IMR-90 (cell line): ENCODE data around the gene LTC4S. TPM values are rescaled to one million over a fixed set of nuclear protein-coding genes. Genes with fewer than 3 reads are reported as not detected.

Experiments
- ATAC-seq: fragments of 200-7000 bp; cut with Tn5 transposase; 2 replicates; pipeline ENCODE4 v1.9.1; 2020; ENCODE audit warnings: low read depth, mild to moderate bottlenecking, moderate library complexity
- BruUV-seq: library from RNA; stranded (reverse); fragments of 400-500 nt; replicated peaks from 2 replicates; lab custom pipeline; 2021; lab: Mats Ljungman, UMichigan
- CTCF ChIA-PET: fragments of 300-600 bp; formaldehyde crosslinking; extraction: SDS; loops from one replicate; lab custom pipeline; 2021; ENCODE audit warnings: antibody characterized with exemption; lab: Yijun Ruan, JAX
- POLR2A ChIA-PET: fragments of 300-600 bp; sonication (Branson Sonifier 250); formaldehyde crosslinking; loops from one replicate; lab custom pipeline; 2022; ENCODE audit warnings: antibody characterized with exemption; ENCODE audit not compliant: unreplicated experiment; lab: Charles Lee
- DNase-seq: peaks from one replicate; pipeline ENCODE4 v3.0.0; 2013
- H2AFZ ChIP-seq: replicated peaks from 2 replicates; pipeline ENCODE3; 2013; ENCODE audit warnings: low read length, mild to moderate bottlenecking; ENCODE audit not compliant: poor library complexity
- H2AK5ac ChIP-seq: 2 replicates; pipeline ENCODE4 v1.6.1; 2013; ENCODE audit warnings: low read depth, low read length, inconsistent platforms
- H2AK9ac ChIP-seq: replicated peaks from 2 replicates; pipeline ENCODE3; 2013; ENCODE audit warnings: mild to moderate bottlenecking, low read depth, low read length, moderate library complexity; ENCODE audit not compliant: poor library complexity
- H2BK120ac ChIP-seq: 2 replicates; pipeline ENCODE4 v1.6.1; 2013; ENCODE audit warnings: low read depth, low read length, inconsistent platforms
- H2BK15ac ChIP-seq: 3 replicates; pipeline ENCODE4 v1.6.1; 2013; ENCODE audit warnings: low read depth, low read length, inconsistent platforms
- H2BK20ac ChIP-seq: 2 replicates; pipeline ENCODE4 v1.6.1; 2013; ENCODE audit warnings: low read depth, mild to moderate bottlenecking, inconsistent platforms, low read length, moderate library complexity
- H2BK5ac ChIP-seq: 2 replicates; pipeline ENCODE4 v1.6.1; 2013; ENCODE audit warnings: mild to moderate bottlenecking, low read depth, low read length, inconsistent platforms; ENCODE audit not compliant: poor library complexity, severe bottlenecking
- H3K14ac ChIP-seq: replicated peaks from 2 replicates; pipeline ENCODE4 v1.6.1; 2013; ENCODE audit warnings: low read depth, low read length, inconsistent platforms
- H3K18ac ChIP-seq: 2 replicates; pipeline ENCODE4 v1.6.1; 2013; ENCODE audit warnings: low read depth, low read length, control low read depth
- H3K23ac ChIP-seq: 2 replicates; pipeline ENCODE4 v1.6.1; 2013; ENCODE audit warnings: low read depth, low read length, inconsistent platforms
- H3K27ac ChIP-seq: 2 replicates; pipeline ENCODE4 v1.5.1; 2013; ENCODE audit warnings: mild to moderate bottlenecking, control low read depth, low read length; ENCODE audit not compliant: insufficient read depth
- H3K27me3 ChIP-seq: 2 replicates; pipeline ENCODE4 v1.6.1; 2013; ENCODE audit warnings: low read length; ENCODE audit not compliant: control insufficient read depth, insufficient read depth
- H3K36me3 ChIP-seq: 2 replicates; pipeline ENCODE4 v1.6.1; 2013; ENCODE audit warnings: low read length, mixed read lengths; ENCODE audit not compliant: control insufficient read depth, insufficient read depth
- H3K4ac ChIP-seq: 2 replicates; pipeline ENCODE4 v1.6.1; 2013; ENCODE audit warnings: low read depth, low read length, inconsistent platforms
- H3K4me1 ChIP-seq: 2 replicates; pipeline ENCODE4 v1.6.1; 2013; ENCODE audit warnings: low read length, mixed read lengths; ENCODE audit not compliant: control insufficient read depth, insufficient read depth
- H3K4me2 ChIP-seq: 2 replicates; pipeline ENCODE4 v1.6.1; 2013; ENCODE audit warnings: low read depth, mild to moderate bottlenecking, control low read depth, low read length, moderate library complexity
- H3K4me3 ChIP-seq: 2 replicates; pipeline ENCODE4 v1.5.1; 2013; ENCODE audit warnings: low read depth, mild to moderate bottlenecking, control low read depth, low read length, moderate library complexity; ENCODE audit not compliant: insufficient read depth
- H3K56ac ChIP-seq: 2 replicates; pipeline ENCODE4 v1.6.1; 2013; ENCODE audit warnings: low read length, inconsistent platforms; ENCODE audit not compliant: insufficient read depth; ENCODE audit errors: extremely low read depth
- H3K79me1 ChIP-seq, 2 experiments: 2 replicates each; pipeline ENCODE4 v1.6.1; 2013; ENCODE audit warnings: low read length in 2 of 2, inconsistent platforms in 1 of 2, low read depth in 1 of 2
- H3K9ac ChIP-seq: 2 replicates; pipeline ENCODE4 v1.6.1; 2013; ENCODE audit warnings: low read depth, low read length, control low read depth
- H3K9me1 ChIP-seq: 2 replicates; pipeline ENCODE4 v1.6.1; 2013; ENCODE audit warnings: low read length, inconsistent platforms; ENCODE audit not compliant: insufficient read depth
- H3K9me3 ChIP-seq: 2 replicates; pipeline ENCODE4 v1.6.1; 2013; ENCODE audit warnings: low read length; ENCODE audit not compliant: control insufficient read depth, insufficient read depth
- H4K20me1 ChIP-seq: 2 replicates; pipeline ENCODE4 v1.6.1; 2013; ENCODE audit warnings: low read length, inconsistent platforms; ENCODE audit not compliant: insufficient read depth
- H4K5ac ChIP-seq: 2 replicates; pipeline ENCODE4 v1.6.1; 2013; ENCODE audit warnings: mild to moderate bottlenecking, low read depth, low read length, control low read depth
- H4K8ac ChIP-seq, 2 experiments: 2 replicates each; pipeline ENCODE4 v1.6.1; 2013; ENCODE audit warnings: low read depth in 2 of 2, low read length in 2 of 2, control low read depth in 1 of 2, inconsistent platforms in 1 of 2
- H4K91ac ChIP-seq: 2 replicates; pipeline ENCODE4 v1.6.1; 2013; ENCODE audit warnings: low read depth, low read length, inconsistent platforms; ENCODE audit not compliant: insufficient read depth
- BHLHE40 ChIP-seq: fragments of 150-350 bp; IDR thresholded peaks from 2 replicates; pipeline ENCODE4 v1.6.1; 2016; ENCODE audit warnings: mild to moderate bottlenecking, low read depth, low read length
- CHD1 ChIP-seq: IDR thresholded peaks from 2 replicates; pipeline ENCODE4 v1.6.1; 2012; ENCODE audit warnings: low read depth, low read length, improper control_type of control experiment
- CTCF ChIP-seq: conservative IDR thresholded peaks from 2 replicates; pipeline ENCODE4 v1.5.1; 2012; ENCODE audit warnings: mild to moderate bottlenecking, low read depth, low read length, improper control_type of control experiment
- FOS ChIP-seq: fragments of 150-350 bp; IDR thresholded peaks from 2 replicates; pipeline ENCODE4 v1.6.1; 2016; ENCODE audit warnings: low read depth, low read length
- MAFK ChIP-seq: IDR thresholded peaks from 2 replicates; pipeline ENCODE4 v1.6.1; 2012; ENCODE audit warnings: low read depth, low read length, improper control_type of control experiment
- MAZ ChIP-seq: IDR thresholded peaks from 2 replicates; pipeline ENCODE4 v1.6.1; 2012; ENCODE audit warnings: low read depth, mild to moderate bottlenecking, low read length, improper control_type of control experiment, moderate library complexity, borderline replicate concordance
- MXI1 ChIP-seq: IDR thresholded peaks from 2 replicates; pipeline ENCODE4 v1.6.1; 2012; ENCODE audit warnings: low read depth, mild to moderate bottlenecking, low read length, moderate library complexity, borderline replicate concordance
- NFE2L2 ChIP-seq: fragments of 150-350 bp; IDR thresholded peaks from 2 replicates; pipeline ENCODE4 v1.6.1; 2016; ENCODE audit warnings: low read depth, mild to moderate bottlenecking, low read length
- RAD21 ChIP-seq: IDR thresholded peaks from 2 replicates; pipeline ENCODE4 v1.6.1; 2012; ENCODE audit warnings: low read length, improper control_type of control experiment
- RCOR1 ChIP-seq: IDR thresholded peaks from 2 replicates; pipeline ENCODE4 v1.6.1; 2012; ENCODE audit warnings: mild to moderate bottlenecking, low read length, improper control_type of control experiment; ENCODE audit not compliant: insufficient replicate concordance
- WGBS, 2 experiments: methylation state at CpG; one replicate each; pipeline versions ENCODE4 v1.1.5 to v1.1.7; 2013; ENCODE audit warnings: missing lambda C conversion rate in 2 of 2; ENCODE audit not compliant: insufficient read length in 1 of 2; ENCODE audit errors: extremely low coverage in 2 of 2; 5-methylcytosine and 5-hydroxymethylcytosine counted together
- dilution Hi-C: fragments of 300-500 bp; cut with HindIII; formaldehyde crosslinking; loops from one replicate; pipeline ENCODE4 v1.14.3; 2018; ENCODE audit warnings: low sequenced_read_pairs; ENCODE audit not compliant: unreplicated experiment
- in situ Hi-C: fragments of 300-500 bp; cut with MboI; formaldehyde crosslinking; loops from 3 replicates; pipeline ENCODE4 v1.14.3; 2019; ENCODE audit warnings: low sequenced_read_pairs, inconsistent platforms, mixed read lengths
- intact Hi-C: fragments of 100-400 bp; cut with micrococcal nuclease; formaldehyde crosslinking; loops from 2 replicates; pipeline ENCODE4 v1.10.0; 2022
- polyA plus RNA-seq, 3 experiments: library from polyadenylated mRNA; depleted of rRNA; stranded (reverse); fragments of >200 nt; gene quantifications; 2 replicates each; pipeline ENCODE4 v1.2.3, GENCODE V29; 2012; ENCODE audit warnings: low replicate concordance in 1 of 3
- total RNA-seq: library from RNA; depleted of rRNA; stranded (reverse); fragments of >200 nt; gene quantifications from 2 replicates; pipeline ENCODE4 v1.2.3, GENCODE V29; 2012
- TF ChIP-seq, protein P1 (sequence below): fragments of 150-350 bp; IDR thresholded peaks from 2 replicates; pipeline ENCODE4 v1.6.1; 2017; ENCODE audit warnings: mild to moderate bottlenecking, antibody characterized with exemption, low read length, low read depth
- TF ChIP-seq, protein P2 (sequence below): fragments of 150-350 bp; IDR thresholded peaks from 2 replicates; pipeline ENCODE4 v1.6.1; 2016; ENCODE audit warnings: low read depth, mild to moderate bottlenecking, low read length, moderate library complexity, borderline replicate concordance

The LTC4S gene
- total and polyA plus RNA-seq, 2 of the 4 experiments (the other 2 are of a cell fraction): 0.72 TPM; not detected in 1

DNA sequence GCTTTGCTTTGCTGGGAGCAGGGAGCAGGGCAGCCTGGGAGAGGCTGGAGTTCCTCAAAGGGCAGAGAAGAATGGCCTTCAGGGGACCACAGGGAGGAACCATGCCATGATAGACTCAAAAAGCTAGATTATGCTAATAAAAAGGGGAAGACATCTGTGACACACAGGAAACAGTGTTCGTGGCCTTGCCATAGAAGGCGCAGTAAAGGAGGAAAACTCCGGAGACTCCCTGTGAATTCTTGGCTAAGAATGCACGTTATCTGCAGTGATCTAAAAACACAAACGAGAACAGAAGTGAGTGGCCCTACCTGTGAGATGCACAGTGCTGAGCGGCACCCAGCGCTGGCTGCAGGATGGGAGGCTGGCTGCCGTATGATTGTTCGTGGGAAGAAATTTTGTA lies 15.9 kb upstream of the LTC4S start:
- Histone ChIP-seq H3K4me3 (no peak overlapping the region), H3K9me3 (no peaks in the 10 kb centered on the region), H2AK9ac (no peak overlapping the region), H3K27ac (no peak overlapping the region), H4K20me1 (0 out of 2 replicates have a peak, but pooled peaks cover 3% of the 10 kb centered on the region), H3K23ac (no peak overlapping the region), H2BK5ac (no peak overlapping the region), H3K36me3 (peaks cover 58% of the 10 kb centered on the region), H3K27me3 (no peaks in the 10 kb centered on the region), H3K4ac (no peak overlapping the region), H3K4me2 (no peak overlapping the region), H2BK15ac (no peak overlapping the region), H3K9ac (no peak overlapping the region), H3K79me1 (peaks cover 8 to 13% of the 10 kb centered on the region in 2 experiments), H3K4me1 (no peaks in the 10 kb centered on the region), H4K5ac (no peak overlapping the region), H3K9me1 (no peaks in the 10 kb centered on the region), H4K91ac (no peak overlapping the region), H4K8ac (no peak overlapping the region), H2AK5ac (no peak overlapping the region), H2AFZ (no peak overlapping the region), H3K18ac (no peak overlapping the region), H3K56ac (no peak overlapping the region), H2BK20ac (no peak overlapping the region), H2BK120ac (no peak overlapping the region), H3K14ac (no peak overlapping the region)
- DNase-seq (no peak), ATAC-seq (no peak)
- intact Hi-C loops: no loop called here
- POLR2A ChIA-PET: no interaction called here
- in situ Hi-C loops: no loop called here
- TF ChIP-seq MAZ: no peak
- no peak for TF ChIP-seq NFE2L2
- TF ChIP-seq MXI1: no peak
- no peak for TF ChIP-seq BHLHE40
- TF ChIP-seq CHD1: no peak
- TF ChIP-seq RAD21: no peak
- TF ChIP-seq, protein P1, sequence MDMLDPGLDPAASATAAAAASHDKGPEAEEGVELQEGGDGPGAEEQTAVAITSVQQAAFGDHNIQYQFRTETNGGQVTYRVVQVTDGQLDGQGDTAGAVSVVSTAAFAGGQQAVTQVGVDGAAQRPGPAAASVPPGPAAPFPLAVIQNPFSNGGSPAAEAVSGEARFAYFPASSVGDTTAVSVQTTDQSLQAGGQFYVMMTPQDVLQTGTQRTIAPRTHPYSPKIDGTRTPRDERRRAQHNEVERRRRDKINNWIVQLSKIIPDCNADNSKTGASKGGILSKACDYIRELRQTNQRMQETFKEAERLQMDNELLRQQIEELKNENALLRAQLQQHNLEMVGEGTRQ: no peak
- TF ChIP-seq, protein P2, sequence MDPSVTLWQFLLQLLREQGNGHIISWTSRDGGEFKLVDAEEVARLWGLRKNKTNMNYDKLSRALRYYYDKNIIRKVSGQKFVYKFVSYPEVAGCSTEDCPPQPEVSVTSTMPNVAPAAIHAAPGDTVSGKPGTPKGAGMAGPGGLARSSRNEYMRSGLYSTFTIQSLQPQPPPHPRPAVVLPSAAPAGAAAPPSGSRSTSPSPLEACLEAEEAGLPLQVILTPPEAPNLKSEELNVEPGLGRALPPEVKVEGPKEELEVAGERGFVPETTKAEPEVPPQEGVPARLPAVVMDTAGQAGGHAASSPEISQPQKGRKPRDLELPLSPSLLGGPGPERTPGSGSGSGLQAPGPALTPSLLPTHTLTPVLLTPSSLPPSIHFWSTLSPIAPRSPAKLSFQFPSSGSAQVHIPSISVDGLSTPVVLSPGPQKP: no peak
- TF ChIP-seq RCOR1: no peak
- no peak for TF ChIP-seq CTCF
- TF ChIP-seq MAFK: no peak
- TF ChIP-seq FOS: no peak
- no TSS peak for BruUV-seq
- dilution Hi-C loops: no loop called here
- WGBS, 2 experiments: 85% methylated on average over 4 of the region's 9 CpGs; no CpG with 5 or more reads in 1 of the 2 experiments
- CTCF ChIA-PET: no interaction called here
